ENCODE measurements around the gene SLIT2.

Gene SLIT2

GRCh38 chr4:20301161-20301560 is 49.5 kb downstream of the SLIT2 start:
- Mint-ChIP-seq H3K27me3 (ENCODE audit: low read depth) (no peaks in the 10 kb centered on the region), H3K36me3 (ENCODE audit: low read depth) (no peaks in the 10 kb centered on the region), H3K9me3 (no peaks in the 10 kb centered on the region), H3K4me3 (no peak overlapping the region), H3K27ac (no peak overlapping the region), H3K4me1 (ENCODE audit: low read depth) (no peaks in the 10 kb centered on the region)

All from T-helper 1 cell treated with Interleukin-12 subunit alpha and Interleukin-12 subunit beta and Interleukin-4 antibody, amounts not matched to agents 30 μg/mL and 1 μg/mL, for 36 hours (primary cell).